Measurements from ENCODE around the gene OR5D14.

The OR5D14 gene

DNA sequence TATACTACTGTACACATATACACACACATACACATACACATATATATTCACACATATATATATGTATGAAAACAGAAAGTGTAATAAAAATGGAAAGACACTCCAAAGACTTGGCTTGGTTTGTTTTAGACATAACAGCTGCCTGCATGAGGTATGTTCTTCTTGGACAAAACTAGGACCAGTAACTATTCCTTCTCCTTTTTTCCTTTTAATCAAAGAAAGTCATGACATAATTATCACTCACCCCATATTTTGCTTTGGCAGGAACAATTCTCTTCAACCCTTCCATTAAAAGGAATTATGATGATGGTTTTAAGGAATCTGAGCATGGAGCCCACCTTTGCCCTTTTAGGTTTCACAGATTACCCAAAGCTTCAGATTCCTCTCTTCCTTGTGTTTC, at the start of gene OR5D14:
Gene OR5D14 (plus strand): TSS at position 301 of the 400 bp plus-strand sequence. CDS start 0 bp downstream, at position 301.
- DNase-seq (ENCODE audit: low read depth) = no peak

DNA sequence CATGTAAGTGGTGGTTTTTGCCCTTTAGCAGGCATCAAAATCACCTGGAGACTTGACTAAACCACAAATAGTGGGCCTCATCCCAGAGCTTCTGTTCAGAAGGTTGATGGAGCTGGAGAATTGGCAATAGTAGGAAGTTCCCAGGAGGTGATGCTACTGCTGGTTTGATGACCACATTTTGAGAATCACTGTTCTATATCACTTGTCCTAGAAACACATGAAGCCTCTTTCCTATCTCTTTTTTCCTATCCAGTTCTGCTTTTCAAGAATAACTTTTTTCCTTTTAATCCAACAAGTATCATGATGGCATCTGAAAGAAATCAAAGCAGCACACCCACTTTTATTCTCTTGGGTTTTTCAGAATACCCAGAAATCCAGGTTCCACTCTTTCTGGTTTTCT, 22.2 kb upstream of the OR5D14 start, which contains the start of gene OR5D13:
Gene OR5D13 (plus strand): TSS at position 301 of the 400 bp plus-strand sequence. CDS start 0 bp downstream, at position 301.
- no peak for DNase-seq (ENCODE audit: low read depth)

DNA sequence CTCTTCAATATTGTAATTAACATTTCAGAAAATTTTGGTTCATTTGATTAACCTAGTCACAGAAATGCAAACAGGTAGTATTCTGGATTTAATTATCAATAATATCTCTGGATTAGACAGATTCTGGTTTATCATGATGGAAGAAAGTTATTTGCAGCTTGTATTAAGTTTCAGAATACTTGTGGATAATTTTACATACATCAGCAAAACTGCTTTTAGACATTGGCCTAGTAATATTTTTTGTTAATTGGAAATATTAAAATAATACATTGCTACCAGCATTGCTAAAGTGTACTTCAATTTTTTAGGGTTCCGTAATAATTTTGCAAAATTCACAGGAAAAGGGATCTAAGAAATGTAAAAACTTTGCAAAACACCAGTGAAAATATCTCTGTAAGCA, 3.8 kb upstream of the OR5D14 start:
- no peak for DNase-seq (ENCODE audit: low read depth)

DNA sequence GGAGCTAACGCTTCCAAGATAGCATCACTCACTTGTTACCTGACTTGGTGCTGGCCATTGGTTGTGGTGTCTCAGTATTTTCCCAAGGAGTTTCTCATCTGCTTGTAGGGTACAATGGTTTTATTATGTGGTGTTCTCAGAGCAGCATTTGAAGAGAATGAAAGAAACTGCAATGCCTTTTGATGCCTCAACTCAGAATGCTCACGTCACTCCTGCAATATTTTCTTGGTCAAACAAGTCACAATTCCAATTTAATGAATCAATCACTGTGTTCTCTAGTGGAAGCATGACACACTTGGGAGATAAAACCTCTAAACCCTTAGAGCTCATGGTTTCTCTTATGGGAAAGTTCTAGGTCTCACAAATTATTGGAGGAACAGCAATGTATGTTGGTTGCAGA, 2.0 kb upstream of the OR5D14 start:
- DNase-seq (ENCODE audit: low read depth) = no peak

DNA sequence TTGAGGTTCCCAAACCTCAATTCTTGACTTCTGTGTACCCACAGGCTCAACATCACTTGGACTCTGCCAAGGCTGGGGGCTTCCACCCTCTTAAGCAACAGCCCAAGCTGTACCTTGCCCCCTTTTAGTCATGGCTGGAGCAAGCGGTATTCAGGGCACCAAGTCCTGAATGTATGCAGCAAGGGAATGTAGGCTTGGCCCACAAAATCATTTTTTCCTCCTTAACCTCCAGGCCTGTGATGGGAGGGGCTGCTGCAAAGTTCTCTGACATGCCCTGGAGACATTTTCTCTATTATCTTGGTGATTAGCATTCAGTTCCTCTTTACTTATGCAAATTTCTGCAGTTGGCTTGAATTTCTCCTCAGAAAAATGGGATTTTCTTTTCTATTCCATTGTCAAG, 10.9 kb downstream of the OR5D14 start:
- DNase-seq (ENCODE audit: low read depth) = no peak

DNA sequence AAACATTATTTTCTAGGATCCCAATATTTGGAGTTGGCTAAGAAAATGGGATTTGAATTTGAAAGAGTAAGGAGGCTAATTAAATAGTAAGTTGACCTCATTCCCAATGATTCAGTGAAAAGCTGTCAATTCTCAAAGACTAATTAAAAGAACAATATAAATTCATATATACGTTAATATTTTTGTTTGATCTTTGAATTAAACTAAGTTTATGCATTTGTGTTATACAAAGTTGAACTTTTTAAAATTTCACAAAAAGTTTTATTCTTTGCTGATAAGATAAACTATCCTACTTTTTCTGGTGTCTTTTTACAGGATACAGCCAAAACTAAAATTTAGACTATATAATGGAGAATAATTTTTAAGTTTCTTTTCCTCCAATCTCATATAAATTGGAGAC, 15.7 kb downstream of the OR5D14 start, which contains the start of gene OR5L1:
Gene OR5L1 (plus strand): TSS at position 301 of the 400 bp plus-strand sequence. CDS start 100 bp downstream, outside the sequence.
- no peak for DNase-seq (ENCODE audit: low read depth)

DNA sequence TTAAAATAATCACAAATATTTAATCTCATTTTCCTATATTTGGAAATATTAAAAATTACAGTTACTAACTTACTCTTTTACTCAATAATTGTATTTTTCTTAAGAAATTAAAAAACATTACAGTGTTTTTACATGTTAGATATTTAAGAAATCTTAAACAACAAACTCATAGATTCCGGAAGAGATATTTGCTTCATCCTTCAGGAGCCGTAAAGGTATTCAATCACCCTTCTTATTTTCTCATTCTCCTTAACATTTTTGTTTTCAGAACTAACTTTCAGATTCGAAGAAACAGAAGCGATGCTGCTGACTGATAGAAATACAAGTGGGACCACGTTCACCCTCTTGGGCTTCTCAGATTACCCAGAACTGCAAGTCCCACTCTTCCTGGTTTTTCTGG, 24.0 kb downstream of the OR5D14 start, which contains the start of gene OR5D18:
Gene OR5D18 (plus strand): TSS at position 301 of the 400 bp plus-strand sequence. CDS start 0 bp downstream, at position 301.
- no peak for DNase-seq (ENCODE audit: low read depth)

DNA sequence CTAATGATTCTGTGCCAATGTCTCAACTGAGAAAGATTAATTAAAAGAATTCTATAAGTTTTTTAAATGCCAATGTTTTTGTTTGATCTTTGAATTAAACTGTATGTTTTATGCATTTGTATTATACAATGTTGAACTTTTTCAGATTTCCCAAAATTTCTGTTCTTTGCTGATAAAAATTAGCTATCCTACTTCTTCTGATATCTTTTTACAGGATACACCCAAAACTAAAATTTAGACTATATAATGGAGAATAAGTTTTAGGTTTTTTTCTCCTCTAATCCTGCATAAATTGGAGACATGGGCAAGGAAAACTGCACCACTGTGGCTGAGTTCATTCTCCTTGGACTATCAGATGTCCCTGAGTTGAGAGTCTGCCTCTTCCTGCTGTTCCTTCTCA, 31.6 kb downstream of the OR5D14 start, which contains the start of gene OR5L2:
Gene OR5L2 (plus strand): TSS at position 301 of the 400 bp plus-strand sequence. CDS start 0 bp downstream, at position 301.
- DNase-seq (ENCODE audit: low read depth) = no peak

DNA sequence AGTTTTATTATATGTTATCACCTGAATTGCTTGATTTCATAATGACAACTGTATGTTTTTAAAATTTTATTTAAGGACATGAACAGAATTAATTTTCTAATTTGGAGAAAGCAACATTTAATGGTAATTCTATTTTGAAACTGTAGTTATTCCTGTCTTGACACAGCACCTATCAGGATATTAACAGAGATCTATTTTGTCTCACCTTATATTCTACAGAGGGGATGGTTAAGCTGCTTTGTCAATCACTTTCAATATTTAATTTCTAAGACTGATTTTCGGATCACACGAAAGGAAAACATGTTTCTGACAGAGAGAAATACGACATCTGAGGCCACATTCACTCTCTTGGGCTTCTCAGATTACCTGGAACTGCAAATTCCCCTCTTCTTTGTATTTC, 43.1 kb downstream of the OR5D14 start, which contains the start of gene OR5D16:
Gene OR5D16 (plus strand): TSS at position 301 of the 400 bp plus-strand sequence. CDS start 0 bp downstream, at position 301.
- no peak for DNase-seq (ENCODE audit: low read depth)
